Activated naive CD8-positive, alpha-beta T cell treated with anti-CD3 and anti-CD28 coated beads for 36 hours (primary cell): Measurements from ENCODE around the gene PLET1. TPM values are rescaled to one million over a fixed set of nuclear protein-coding genes. Genes with fewer than 3 reads are reported as not detected.

Experiments
- DNase-seq: peaks from one replicate; pipeline ENCODE4 v3.0.0; 2021
- H3K27ac Mint-ChIP-seq: one replicate; pipeline ENCODE4 v1.8.0; 2022; ENCODE audit warnings: mild to moderate bottlenecking, moderate library complexity, mixed read lengths
- H3K27me3 Mint-ChIP-seq: one replicate; pipeline ENCODE4 v1.8.0; 2022; ENCODE audit warnings: mild to moderate bottlenecking, mixed read lengths
- H3K36me3 Mint-ChIP-seq: one replicate; pipeline ENCODE4 v1.8.0; 2021; ENCODE audit warnings: mild to moderate bottlenecking, mixed read lengths
- H3K4me1 Mint-ChIP-seq: one replicate; pipeline ENCODE4 v1.8.0; 2021; ENCODE audit warnings: mixed read lengths
- H3K4me3 Mint-ChIP-seq: one replicate; pipeline ENCODE4 v1.8.0; 2022; ENCODE audit warnings: mild to moderate bottlenecking, moderate library complexity, mixed read lengths
- H3K9me3 Mint-ChIP-seq: one replicate; pipeline ENCODE4 v1.8.0; 2022; ENCODE audit warnings: mixed read lengths
- total RNA-seq, 2 experiments: library from RNA; stranded (reverse); gene quantifications; one replicate each; pipeline ENCODE4 v1.2.3, GENCODE V29; 2021

PLET1 gene
- total RNA-seq, 2 experiments from 2014 or later: not detected

DNA sequence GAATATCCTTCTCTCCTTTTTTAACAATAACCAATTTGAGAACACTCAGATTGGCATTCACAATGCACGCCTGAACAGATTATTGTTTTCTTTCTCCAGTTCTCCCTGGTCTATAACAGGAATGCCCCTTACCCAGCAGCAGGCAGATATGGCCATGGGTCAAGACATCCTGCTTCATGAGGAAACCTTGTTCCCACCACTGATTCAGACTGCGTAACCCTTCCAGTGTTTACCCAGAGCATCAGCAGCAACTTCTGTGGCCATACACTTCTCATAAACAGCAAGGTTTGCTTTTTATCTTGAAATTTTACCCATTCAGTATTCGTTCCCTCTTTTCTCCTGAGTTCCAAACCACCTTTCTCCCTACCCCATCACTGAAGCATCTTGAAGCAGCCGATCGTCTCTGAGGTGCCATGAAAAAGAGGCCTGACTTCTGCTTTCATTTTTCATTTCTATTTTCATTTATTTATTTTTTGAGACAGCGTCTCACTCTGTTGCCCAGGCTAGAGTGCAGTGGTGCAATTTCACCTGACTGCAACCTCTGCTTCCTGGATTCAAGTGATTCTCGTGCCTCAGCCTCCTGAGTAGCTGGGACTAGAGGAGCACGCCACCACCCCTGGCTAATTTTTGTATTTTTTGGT, 24.8 kb downstream of the PLET1 start:
- H3K4me3 Mint-ChIP-seq: no peak overlapping the region
- peaks cover 32% of the 10 kb centered on the region for H3K36me3 Mint-ChIP-seq
- peak overlapping the region; percentile 57 for H3K27ac Mint-ChIP-seq
- no peaks in the 10 kb centered on the region for H3K9me3 Mint-ChIP-seq
- no peak for DNase-seq
- no peaks in the 10 kb centered on the region for H3K27me3 Mint-ChIP-seq
- H3K4me1 Mint-ChIP-seq: peaks cover 2% of the 10 kb centered on the region

DNA sequence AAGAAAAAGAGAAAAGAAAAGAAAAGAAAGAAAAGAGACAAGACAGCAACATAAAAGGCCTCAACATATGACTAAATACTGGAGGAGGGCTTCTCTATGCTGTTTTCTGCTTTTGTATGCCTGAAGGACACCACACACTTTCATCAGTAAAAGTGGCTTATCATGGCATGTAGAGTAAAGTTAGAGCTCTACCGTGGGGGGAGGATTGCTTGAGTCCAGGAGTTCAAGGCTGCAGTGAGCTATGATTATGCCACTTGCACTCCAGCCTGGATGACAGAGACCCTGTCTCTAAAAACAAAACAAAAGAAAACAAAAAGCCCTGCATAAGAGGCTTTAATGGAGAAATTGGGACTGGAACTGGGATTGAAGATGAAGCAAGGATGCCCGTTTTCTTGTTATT, 28.7 kb downstream of the PLET1 start:
- Mint-ChIP-seq H3K4me1 (peaks cover 14% of the 10 kb centered on the region), H3K4me3 (no peak overlapping the region), H3K27me3 (no peaks in the 10 kb centered on the region), H3K36me3 (peaks cover 26% of the 10 kb centered on the region), H3K27ac (no peak overlapping the region), H3K9me3 (no peaks in the 10 kb centered on the region)
- DNase-seq: no peak

DNA sequence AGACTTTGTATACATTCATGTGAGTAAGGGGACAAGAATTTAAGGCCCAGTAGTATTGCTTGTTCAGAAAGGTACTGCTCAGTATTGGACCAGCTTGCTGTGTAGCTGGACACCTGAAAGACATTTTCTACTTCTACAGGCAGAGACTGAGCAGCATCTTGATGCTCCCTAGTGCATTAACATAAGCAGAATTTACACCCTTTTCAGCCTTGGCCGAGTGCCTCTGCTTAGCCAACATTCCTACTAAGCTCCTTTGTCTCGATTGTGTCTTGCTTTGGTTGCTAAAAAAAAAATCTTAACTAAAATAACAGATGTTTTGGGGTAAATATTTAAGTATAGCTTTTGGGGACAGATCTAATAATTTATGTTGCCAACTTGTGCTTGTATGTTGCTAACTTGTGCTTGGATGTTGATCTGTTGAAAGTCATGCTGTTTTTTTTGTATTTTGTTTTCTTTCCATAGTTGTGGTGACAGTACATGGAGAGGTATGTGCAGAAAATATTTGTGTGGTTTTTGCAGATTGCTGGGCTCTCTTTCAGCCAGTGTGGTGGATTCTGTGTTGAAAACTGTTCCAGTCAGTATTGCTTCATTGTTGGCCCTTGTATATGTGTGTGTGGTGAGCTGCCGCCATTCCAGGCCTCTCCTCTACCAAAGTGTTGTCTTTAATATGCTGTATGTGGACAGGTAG, 30.8 kb downstream of the PLET1 start:
- Mint-ChIP-seq H3K36me3 (peaks cover 12% of the 10 kb centered on the region), H3K9me3 (no peaks in the 10 kb centered on the region)

DNA sequence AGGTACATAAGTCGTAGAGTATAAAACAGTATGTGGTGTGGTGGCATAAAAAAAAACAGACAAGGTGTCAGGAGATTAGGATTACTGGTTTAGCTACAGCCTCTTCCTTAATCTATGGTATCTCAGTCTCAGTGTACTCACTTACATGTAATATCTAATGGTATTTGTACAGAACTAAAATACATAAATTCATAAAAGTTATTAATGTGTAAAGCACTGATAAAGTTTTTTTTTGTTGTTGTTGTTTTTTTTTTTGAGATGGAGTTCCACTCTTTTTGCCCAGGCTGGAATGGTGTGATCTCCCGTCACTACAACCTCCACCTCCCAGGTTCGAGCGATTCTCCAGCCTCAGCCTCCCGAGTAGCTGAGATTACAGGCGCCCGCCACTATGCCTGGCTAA, 31.5 kb downstream of the PLET1 start:
- Mint-ChIP-seq H3K4me3 (no peak overlapping the region), H3K27me3 (no peaks in the 10 kb centered on the region), H3K9me3 (no peaks in the 10 kb centered on the region), H3K4me1 (peaks cover 15% of the 10 kb centered on the region), H3K36me3 (peaks cover 12% of the 10 kb centered on the region), H3K27ac (no peak overlapping the region)
- DNase-seq: no peak

More for the DNA sequence above, 30.8 kb downstream of the PLET1 start:
- H3K27ac Mint-ChIP-seq: no peak overlapping the region
- H3K4me3 Mint-ChIP-seq: no peak overlapping the region
- H3K4me1 Mint-ChIP-seq: peaks cover 15% of the 10 kb centered on the region
- H3K27me3 Mint-ChIP-seq: no peaks in the 10 kb centered on the region
- DNase-seq: no peak

DNA sequence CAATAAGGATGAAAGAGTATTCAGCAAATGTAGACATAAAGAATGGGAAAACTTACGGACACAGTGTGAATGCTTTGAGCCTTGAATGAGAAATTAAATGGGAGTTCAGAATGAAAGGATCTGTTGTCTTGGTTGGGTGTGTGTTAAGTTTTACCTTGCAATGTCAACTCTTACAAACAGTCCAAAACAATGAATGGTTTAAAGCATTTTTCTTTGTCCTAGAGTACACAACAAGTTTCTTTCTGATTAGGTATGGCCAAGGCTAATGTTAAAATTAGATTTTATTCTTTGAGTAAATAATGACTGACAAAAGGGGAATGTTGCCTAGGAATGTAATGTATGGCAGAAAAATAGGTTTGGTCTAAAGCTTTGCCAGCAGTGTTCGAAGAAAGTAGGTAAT, 32.0 kb downstream of the PLET1 start:
- H3K9me3 Mint-ChIP-seq: no peaks in the 10 kb centered on the region
- H3K27me3 Mint-ChIP-seq: no peaks in the 10 kb centered on the region

DNA sequence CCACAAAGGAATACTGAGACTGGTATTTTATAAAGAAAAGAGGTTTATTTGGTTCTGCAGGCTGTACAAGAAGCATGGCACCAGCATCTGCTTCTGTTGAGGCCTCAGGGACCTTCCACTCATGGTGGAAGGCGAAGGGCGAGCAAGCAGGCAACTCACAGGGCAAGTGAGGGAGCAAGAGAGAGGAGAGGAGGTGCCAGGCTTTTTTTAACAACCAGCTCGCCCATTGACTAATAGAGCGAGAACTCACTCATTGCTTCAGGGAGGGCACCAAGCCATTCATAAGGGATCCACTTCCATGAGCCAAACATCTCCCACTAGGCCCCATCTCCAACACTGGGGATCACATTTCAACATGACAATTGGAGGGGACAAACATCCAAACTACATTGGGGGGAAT, 33.2 kb downstream of the PLET1 start:
- peak overlapping the region; percentile 89 for H3K4me3 Mint-ChIP-seq
- H3K27ac Mint-ChIP-seq: peak overlapping the region; percentile 92
- no peaks in the 10 kb centered on the region for H3K9me3 Mint-ChIP-seq
- H3K4me1 Mint-ChIP-seq: peaks cover 15% of the 10 kb centered on the region
- no peaks in the 10 kb centered on the region for H3K27me3 Mint-ChIP-seq
- peaks cover 10% of the 10 kb centered on the region for H3K36me3 Mint-ChIP-seq
- no peak for DNase-seq

More for the DNA sequence above, 32.0 kb downstream of the PLET1 start:
- Mint-ChIP-seq H3K27ac (no peak overlapping the region), H3K4me3 (no peak overlapping the region), H3K4me1 (peaks cover 15% of the 10 kb centered on the region), H3K36me3 (peaks cover 10% of the 10 kb centered on the region)
- DNase-seq: no peak

DNA sequence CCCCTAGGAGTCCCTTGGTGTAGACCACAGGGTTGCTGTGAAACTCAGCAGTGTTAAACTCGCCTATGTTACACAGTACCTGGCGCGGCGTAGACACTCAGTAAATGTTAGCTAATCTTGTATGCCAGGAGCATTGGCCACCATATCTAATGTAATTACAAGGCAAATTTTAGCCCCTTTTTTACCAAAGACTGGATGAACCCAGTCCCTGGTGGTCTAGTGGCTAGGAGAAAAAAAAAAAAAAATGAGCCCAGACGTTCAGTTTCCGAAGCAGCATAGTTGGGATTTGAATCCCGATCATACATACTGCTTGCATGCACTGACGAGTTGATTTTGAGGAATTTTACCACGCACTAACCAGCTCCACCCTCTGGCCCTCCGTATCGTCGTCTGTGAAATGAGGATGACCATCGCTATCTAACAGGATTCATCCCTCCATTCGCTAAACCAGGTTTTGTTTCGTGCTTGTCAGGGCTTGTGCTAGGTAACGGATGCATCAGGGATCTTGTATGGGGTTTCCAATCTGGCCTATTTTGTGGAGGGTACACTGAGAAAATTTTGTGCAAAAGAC, 33.7 kb downstream of the PLET1 start:
- Mint-ChIP-seq H3K4me3 (peak overlapping the region; percentile 89), H3K27ac (peak overlapping the region; percentile 92), H3K9me3 (no peaks in the 10 kb centered on the region)

DNA sequence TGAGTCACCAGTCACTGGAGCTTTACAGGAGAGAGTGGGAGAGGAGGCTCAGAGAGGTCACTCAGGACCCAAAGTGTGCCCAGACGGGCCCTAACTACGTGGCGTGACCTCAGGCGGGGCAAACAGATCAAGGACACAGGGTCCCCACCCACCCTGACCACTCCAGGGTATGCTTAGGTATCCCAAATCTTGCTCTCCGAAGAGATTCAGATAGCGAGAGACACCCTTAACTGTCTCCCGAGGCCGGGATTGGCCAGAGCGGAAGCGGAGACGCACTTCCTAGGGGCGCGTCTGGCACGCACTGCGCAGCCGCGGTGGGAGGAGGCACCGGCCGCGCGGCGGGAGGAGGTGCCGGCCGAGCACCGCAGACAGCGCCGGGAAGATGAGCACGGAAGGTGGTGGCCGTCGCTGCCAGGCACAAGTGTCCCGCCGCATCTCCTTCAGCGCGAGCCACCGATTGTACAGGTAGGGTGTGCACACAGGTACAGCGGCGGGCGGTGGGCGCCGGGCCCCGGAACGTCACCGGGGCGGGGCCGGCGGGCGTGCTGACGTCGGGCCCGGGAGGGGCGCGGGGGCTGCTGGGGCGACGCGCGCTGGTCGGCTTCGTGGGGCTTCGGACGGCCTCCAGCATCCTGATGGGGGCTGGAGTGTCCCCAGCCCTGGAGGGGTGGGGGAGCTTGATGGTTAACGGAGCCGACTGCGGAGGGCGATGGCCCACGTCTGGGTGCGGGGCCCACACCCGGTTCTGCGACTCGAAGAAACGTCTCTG, 34.4 kb downstream of the PLET1 start, which contains the start of gene PTS:
TSS of gene PTS (plus strand) at position 367 of the 769 bp plus-strand sequence. CDS start at position 383, 16 bp downstream.
- Mint-ChIP-seq H3K36me3 (peaks cover 10% of the 10 kb centered on the region), H3K27ac (peak within 1 kb of the TSS; percentile 92), H3K27me3 (no peaks in the 10 kb centered on the region), H3K9me3 (no peaks in the 10 kb centered on the region), H3K4me1 (peaks cover 15% of the 10 kb centered on the region), H3K4me3 (peak within 1 kb of the TSS; percentile 89)
- peak; percentile 89 for DNase-seq

More for the DNA sequence above, 33.7 kb downstream of the PLET1 start:
- Mint-ChIP-seq H3K27me3 (no peaks in the 10 kb centered on the region), H3K36me3 (peaks cover 10% of the 10 kb centered on the region), H3K4me1 (peaks cover 15% of the 10 kb centered on the region)
- no peak for DNase-seq

DNA sequence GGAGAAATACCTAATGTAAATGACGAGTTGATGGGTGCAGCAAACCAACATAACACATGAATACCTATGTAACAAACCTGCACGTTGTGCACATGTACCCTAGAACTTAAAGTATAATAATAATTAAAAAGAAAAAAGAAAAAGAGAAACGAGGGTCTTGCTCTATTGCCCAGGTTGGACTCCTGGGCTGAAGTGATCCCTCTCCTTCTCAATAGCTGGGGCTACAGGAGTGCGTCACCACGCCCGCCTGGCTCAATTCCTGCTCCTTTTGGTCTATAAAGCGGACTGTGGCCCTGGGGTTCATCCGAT, 35.0 kb downstream of the PLET1 start:
- DNase-seq: no peak
- Mint-ChIP-seq H3K27ac (peak overlapping the region; percentile 92), H3K27me3 (no peaks in the 10 kb centered on the region), H3K36me3 (peaks cover 10% of the 10 kb centered on the region), H3K9me3 (no peaks in the 10 kb centered on the region), H3K4me3 (peak overlapping the region; percentile 89), H3K4me1 (peaks cover 13% of the 10 kb centered on the region)

DNA sequence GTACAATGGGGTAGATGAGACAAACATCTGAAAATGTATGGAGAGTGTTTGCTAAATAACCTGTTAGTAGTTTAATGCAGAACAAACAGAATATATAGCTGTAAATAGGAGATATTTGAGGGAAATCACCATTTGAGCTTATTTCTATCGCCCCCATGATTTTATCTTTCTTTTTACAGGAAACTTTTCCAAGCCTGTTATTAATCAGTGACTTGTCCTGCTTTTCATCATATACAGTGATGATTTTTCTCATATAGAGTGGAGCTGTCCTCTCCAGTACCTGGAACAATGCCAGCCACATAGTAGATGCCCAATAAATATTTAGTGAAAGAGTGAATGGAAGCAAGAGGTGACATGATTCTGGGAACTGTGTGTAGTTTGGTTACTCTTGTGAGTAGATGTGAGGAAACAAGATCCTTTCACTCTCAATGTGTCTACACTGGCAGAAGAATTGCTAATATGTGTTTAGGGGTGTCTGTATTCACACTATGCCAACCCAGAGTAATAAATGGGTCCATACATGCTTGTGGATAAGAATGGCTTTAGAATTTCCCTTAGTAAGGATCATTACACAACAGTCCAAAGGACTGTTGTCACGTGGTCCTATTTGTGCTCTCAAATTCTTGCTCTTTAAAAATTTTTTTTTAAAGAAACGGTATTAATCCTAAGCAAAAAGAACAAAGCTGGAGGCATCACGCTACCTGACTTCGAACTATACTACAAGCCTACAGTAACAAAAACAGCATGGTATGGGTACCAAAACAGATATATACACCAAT, 36.7 kb downstream of the PLET1 start:
- H3K4me3 Mint-ChIP-seq: no peak overlapping the region
- no peak overlapping the region for H3K27ac Mint-ChIP-seq
- peaks cover 10% of the 10 kb centered on the region for H3K36me3 Mint-ChIP-seq
- H3K4me1 Mint-ChIP-seq: peaks cover 13% of the 10 kb centered on the region
- H3K9me3 Mint-ChIP-seq: no peaks in the 10 kb centered on the region
- DNase-seq: no peak
- no peaks in the 10 kb centered on the region for H3K27me3 Mint-ChIP-seq

DNA sequence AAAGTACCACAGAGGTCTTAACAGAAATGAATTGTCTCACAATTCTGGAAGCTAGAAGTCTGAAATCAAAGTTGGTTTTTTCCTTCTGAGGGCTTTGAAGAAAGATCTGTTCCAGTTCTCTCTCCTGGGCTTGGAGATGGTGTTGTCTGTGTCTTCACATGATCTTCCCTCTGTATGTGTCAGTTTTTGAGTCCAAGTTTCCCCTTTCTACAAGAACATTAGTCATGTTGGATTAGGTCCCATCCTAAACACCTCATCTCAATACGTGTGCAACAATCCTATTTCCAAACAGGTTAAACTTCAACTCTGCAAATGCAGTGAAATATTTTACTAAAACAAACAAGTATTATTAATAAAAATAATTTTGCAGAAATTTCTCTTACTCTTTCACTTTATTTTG, 37.5 kb downstream of the PLET1 start:
- H3K27ac Mint-ChIP-seq: no peak overlapping the region
- DNase-seq: no peak
- peaks cover 6% of the 10 kb centered on the region for H3K36me3 Mint-ChIP-seq
- H3K4me1 Mint-ChIP-seq: peaks cover 11% of the 10 kb centered on the region
- no peaks in the 10 kb centered on the region for H3K9me3 Mint-ChIP-seq
- no peaks in the 10 kb centered on the region for H3K27me3 Mint-ChIP-seq
- no peak overlapping the region for H3K4me3 Mint-ChIP-seq

DNA sequence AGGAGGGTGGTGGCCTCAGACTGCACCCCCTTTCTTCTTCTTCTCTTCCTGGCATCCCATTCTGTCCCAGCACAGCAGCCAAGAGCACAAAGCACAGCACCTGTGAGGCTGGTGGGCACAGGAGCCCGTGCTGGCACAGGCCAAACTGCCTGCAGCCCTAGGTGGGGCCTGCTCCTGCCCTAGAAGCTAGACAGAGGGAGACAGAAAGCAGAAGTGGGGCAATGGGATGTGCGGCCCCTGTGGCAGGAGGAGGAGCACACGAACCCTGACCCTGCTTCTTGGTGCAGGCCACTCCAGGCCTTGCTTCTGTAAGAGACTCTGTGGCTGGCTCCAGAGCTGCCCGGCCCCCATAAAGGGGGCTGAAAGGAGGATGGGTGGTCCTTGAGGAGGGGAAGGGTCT, 38.4 kb downstream of the PLET1 start:
- Mint-ChIP-seq H3K4me1 (peaks cover 4% of the 10 kb centered on the region), H3K4me3 (no peak overlapping the region), H3K36me3 (peaks cover 4% of the 10 kb centered on the region), H3K9me3 (no peaks in the 10 kb centered on the region), H3K27me3 (no peaks in the 10 kb centered on the region), H3K27ac (no peak overlapping the region)
- no peak for DNase-seq

DNA sequence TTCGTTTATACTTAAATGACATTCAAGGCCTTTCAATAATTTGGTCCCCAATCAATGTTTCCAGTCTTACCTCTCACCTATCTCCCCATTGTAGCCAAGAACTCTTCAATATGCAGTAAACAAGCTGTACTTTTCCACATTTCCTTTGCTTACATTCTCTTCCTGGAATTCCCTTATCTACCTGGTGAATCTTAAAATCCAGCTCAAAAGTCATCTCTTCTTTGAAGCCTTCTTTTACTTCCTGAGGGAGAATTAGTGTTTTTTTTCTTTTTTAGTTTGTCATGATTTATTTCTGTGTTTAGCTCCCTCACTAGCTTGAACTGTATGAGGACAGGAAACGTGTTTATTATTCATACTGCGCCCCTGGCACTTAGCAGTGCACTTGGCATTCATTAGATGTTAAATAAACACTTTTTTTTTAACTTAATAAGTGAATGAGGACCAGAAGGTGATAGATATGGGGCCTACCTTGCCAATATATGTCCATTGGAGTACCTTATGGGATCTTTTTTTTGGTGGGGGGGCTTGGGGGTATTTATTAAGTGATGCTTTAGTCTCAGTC, 39.3 kb downstream of the PLET1 start:
- no peaks in the 10 kb centered on the region for H3K4me1 Mint-ChIP-seq
- no peaks in the 10 kb centered on the region for H3K36me3 Mint-ChIP-seq
- H3K27ac Mint-ChIP-seq: no peak overlapping the region
- H3K27me3 Mint-ChIP-seq: no peaks in the 10 kb centered on the region
- DNase-seq: no peak
- no peak overlapping the region for H3K4me3 Mint-ChIP-seq
- H3K9me3 Mint-ChIP-seq: no peaks in the 10 kb centered on the region

DNA sequence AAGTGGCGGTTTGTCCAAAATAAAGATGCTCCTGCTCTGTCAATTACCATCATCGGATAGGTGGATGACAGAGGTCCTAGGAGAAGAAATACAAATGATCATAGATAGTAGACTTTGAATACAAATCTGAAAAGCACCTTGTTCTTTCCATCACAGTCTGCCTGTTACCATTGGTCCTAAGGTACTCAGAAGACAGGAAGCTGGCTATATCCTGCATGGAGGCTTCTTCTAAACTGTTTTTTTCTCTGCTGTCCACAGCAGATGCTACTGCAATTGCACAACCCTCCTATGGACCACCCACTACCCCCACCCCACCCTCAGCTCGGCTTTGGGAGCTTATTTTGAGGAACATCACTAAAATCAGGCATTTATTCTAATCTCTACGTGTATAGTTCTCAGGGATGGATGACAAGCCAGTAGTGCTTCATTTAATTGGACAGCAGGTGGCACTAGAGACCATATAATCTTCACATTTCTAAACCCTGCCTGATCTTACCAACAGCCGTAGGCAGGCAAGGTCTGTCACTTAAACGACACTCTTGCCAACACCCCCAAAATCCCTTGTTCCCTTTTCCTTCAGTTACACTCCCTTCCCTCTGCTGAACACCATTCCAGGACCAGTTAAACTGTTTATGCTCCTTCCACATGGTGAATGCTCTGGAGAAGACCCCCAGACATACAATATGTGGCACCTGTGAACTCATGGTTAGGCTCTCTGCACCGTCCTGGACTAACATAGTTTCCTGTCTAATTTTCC, 41.0 kb downstream of the PLET1 start:
- H3K27ac Mint-ChIP-seq: no peak overlapping the region
- peak; percentile 14 for DNase-seq
- H3K9me3 Mint-ChIP-seq: no peaks in the 10 kb centered on the region
- no peaks in the 10 kb centered on the region for H3K27me3 Mint-ChIP-seq
- H3K4me1 Mint-ChIP-seq: no peaks in the 10 kb centered on the region
- no peaks in the 10 kb centered on the region for H3K36me3 Mint-ChIP-seq
- H3K4me3 Mint-ChIP-seq: no peak overlapping the region
